RWPE2 (cell line): Measurements from ENCODE around the gene AGPAT2.

Experiments
- ATAC-seq: fragments of 200-7000 bp; cut with Tn5 transposase; 3 replicates; pipeline ENCODE4 v1.9.1; 2021; ENCODE audit warnings: low read depth
- DNase-seq: peaks from one replicate; pipeline ENCODE4 v3.0.0-alpha.2; 2020; ENCODE audit warnings: low spot score
- H3K27ac ChIP-seq: fragments of 450-650 bp; 2 replicates; pipeline ENCODE4 v1.5.1; 2017; ENCODE audit warnings: mild to moderate bottlenecking; ENCODE audit not compliant: poor library complexity, severe bottlenecking
- H3K27me3 ChIP-seq: fragments of 250-450 bp; sonication (Bioruptor Pico); 2 replicates; pipeline ENCODE4 v1.5.1; 2021; ENCODE audit warnings: mild to moderate bottlenecking, moderate library complexity; ENCODE audit not compliant: insufficient read depth, poor library complexity, severe bottlenecking
- H3K36me3 ChIP-seq: fragments of 250-450 bp; sonication (Bioruptor Pico); 2 replicates; pipeline ENCODE4 v1.5.1; 2020; ENCODE audit warnings: low read depth, mild to moderate bottlenecking, moderate library complexity
- H3K4me1 ChIP-seq: fragments of 250-450 bp; sonication (Bioruptor Pico); 2 replicates; pipeline ENCODE4 v1.5.1; 2021; ENCODE audit warnings: mild to moderate bottlenecking, moderate library complexity; ENCODE audit not compliant: insufficient read depth, poor library complexity, severe bottlenecking
- H3K4me3 ChIP-seq: fragments of 250-450 bp; sonication (Bioruptor Pico); 2 replicates; pipeline ENCODE4 v1.5.1; 2021; ENCODE audit warnings: mild to moderate bottlenecking, moderate library complexity; ENCODE audit not compliant: severe bottlenecking
- H3K9me3 ChIP-seq: fragments of 250-450 bp; sonication (Bioruptor Pico); 2 replicates; pipeline ENCODE4 v1.5.1; 2021; ENCODE audit warnings: mild to moderate bottlenecking, moderate library complexity; ENCODE audit not compliant: severe bottlenecking
- CTCF ChIP-seq: fragments of 450-650 bp; IDR thresholded peaks from one replicate; pipeline ENCODE4 v1.5.1; 2017; ENCODE audit warnings: mild to moderate bottlenecking, moderate library complexity; ENCODE audit not compliant: poor library complexity, severe bottlenecking

Gene AGPAT2

GRCh38 chr9:136723362-136723976, 36.2 kb upstream of the AGPAT2 start:
- Histone ChIP-seq H3K27ac (no peak overlapping the region), H3K36me3 (peaks cover 45% of the 10 kb centered on the region)
- DNase-seq = no peak

GRCh38 chr9:136722969-136723356, 35.7 kb upstream of the AGPAT2 start:
- no peaks in the 10 kb centered on the region for H3K9me3 ChIP-seq
- H3K4me1 ChIP-seq = peaks cover 24% of the 10 kb centered on the region
- H3K4me3 ChIP-seq = no peak overlapping the region
- TF ChIP-seq CTCF = no peak
- H3K36me3 ChIP-seq = peaks cover 45% of the 10 kb centered on the region
- DNase-seq = no peak
- H3K27ac ChIP-seq = no peak overlapping the region
- H3K27me3 ChIP-seq = no peaks in the 10 kb centered on the region
- no peak for ATAC-seq

More at GRCh38 chr9:136723362-136723976, 36.2 kb upstream of the AGPAT2 start:
- no peak for TF ChIP-seq CTCF
- H3K4me3 ChIP-seq = no peak overlapping the region
- no peaks in the 10 kb centered on the region for H3K9me3 ChIP-seq
- ATAC-seq = no peak
- H3K27me3 ChIP-seq = no peaks in the 10 kb centered on the region
- peaks cover 24% of the 10 kb centered on the region for H3K4me1 ChIP-seq

GRCh38 chr9:136722093-136722968, 35.1 kb upstream of the AGPAT2 start:
- no peak overlapping the region for H3K4me3 ChIP-seq
- ATAC-seq (no peak; the same call in 2 of the 3 replicates), DNase-seq (no peak)
- no peaks in the 10 kb centered on the region for H3K9me3 ChIP-seq
- peaks cover 24% of the 10 kb centered on the region for H3K4me1 ChIP-seq
- no peak for TF ChIP-seq CTCF
- peak overlapping the region; percentile 33 for H3K27ac ChIP-seq
- H3K27me3 ChIP-seq = no peaks in the 10 kb centered on the region
- peaks cover 45% of the 10 kb centered on the region for H3K36me3 ChIP-seq

- no peak for DNase-seq
- no peak for TF ChIP-seq CTCF
Observed at GRCh38 chr9:136721339-136722092, 34.3 kb upstream of the AGPAT2 start.

More at GRCh38 chr9:136721339-136722092, 34.3 kb upstream of the AGPAT2 start:
- Histone ChIP-seq H3K4me1 (peaks cover 24% of the 10 kb centered on the region), H3K4me3 (no peak overlapping the region), H3K27me3 (no peaks in the 10 kb centered on the region), H3K36me3 (peaks cover 40% of the 10 kb centered on the region), H3K27ac (peak overlapping the region; percentile 33), H3K9me3 (no peaks in the 10 kb centered on the region)
- peak; percentile 72 for ATAC-seq
